ENCODE results near the gene VPS37B.

The VPS37B gene

GRCh38 chr12:122887819-122888212 lies 8.1 kb downstream of the VPS37B start:
- Histone ChIP-seq H2AFZ (ENCODE audit: insufficient read depth, low read length, poor library complexity) (peak overlapping the region; percentile 39), H2BK5ac (ENCODE audit: low read depth, low read length, poor library complexity) (peak overlapping the region; percentile 50), H3K79me2 (ENCODE audit: control insufficient read depth, insufficient read depth, low read length, poor library complexity) (peaks cover 12% of the 10 kb centered on the region), H2BK120ac (ENCODE audit: insufficient read depth, low read length, poor library complexity) (peak overlapping the region; percentile 68), H4K91ac (ENCODE audit: low read depth, low read length) (peak overlapping the region; percentile 50), H3K18ac (ENCODE audit: low read length) (no peak overlapping the region), H3K27me3 (ENCODE audit: insufficient read depth, low read length) (no peaks in the 10 kb centered on the region), H4K12ac (ENCODE audit: low read depth, low read length) (no peak overlapping the region), H2AK5ac (ENCODE audit: low read length) (no peak overlapping the region), H3K9ac (ENCODE audit: low read length) (no peak overlapping the region), H3K4me2 (ENCODE audit: low read length) (no peak overlapping the region), H3K4ac (ENCODE audit: low read depth, low read length) (peak overlapping the region; percentile 53), H3K27ac (ENCODE audit: low read depth, low read length) (peak overlapping the region; percentile 90), H3K9me3 (ENCODE audit: insufficient read depth, low read depth, low read length) (no peaks in the 10 kb centered on the region), H3K4me1 (ENCODE audit: control insufficient read depth in 1 of 2, insufficient read depth in 2 of 2, low read length in 2 of 2) (peaks cover 27 to 34% of the 10 kb centered on the region in 2 experiments), H4K8ac (ENCODE audit: low read depth, low read length) (peak overlapping the region; percentile 26), H3K4me3 (ENCODE audit: low read depth, low read length) (no peak overlapping the region), H3K23ac (ENCODE audit: low read length) (no peak overlapping the region), H3K36me3 (ENCODE audit: control insufficient read depth in 1 of 2, insufficient read depth in 2 of 2, low read length in 2 of 2) (no peaks in the 10 kb centered on the region), H2BK12ac (ENCODE audit: low read length) (peak overlapping the region; percentile 67), H3K14ac (ENCODE audit: low read length) (no peak overlapping the region), H3K79me1 (ENCODE audit: low read length) (peaks cover 18% of the 10 kb centered on the region)
- DNase-seq: no peak
- no CpG with 5 or more reads among the region's 5 CpGs for WGBS (ENCODE audit: extremely low coverage, insufficient coverage, insufficient read length)

GRCh38 chr12:122886851-122887818 lies 8.8 kb downstream of the VPS37B start:
- Histone ChIP-seq H3K4me3 (ENCODE audit: low read depth, low read length) (no peak overlapping the region), H2AFZ (ENCODE audit: insufficient read depth, low read length, poor library complexity) (peak overlapping the region; percentile 8), H3K79me1 (ENCODE audit: low read length) (peaks cover 18% of the 10 kb centered on the region), H2BK120ac (ENCODE audit: insufficient read depth, low read length, poor library complexity) (peak overlapping the region; percentile 68), H3K4me2 (ENCODE audit: low read length) (peak overlapping the region; percentile 19), H3K14ac (ENCODE audit: low read length) (peak overlapping the region; percentile 66), H3K9me3 (ENCODE audit: insufficient read depth, low read depth, low read length) (no peaks in the 10 kb centered on the region), H4K91ac (ENCODE audit: low read depth, low read length) (peak overlapping the region; percentile 50), H3K79me2 (ENCODE audit: control insufficient read depth, insufficient read depth, low read length, poor library complexity) (peaks cover 12% of the 10 kb centered on the region), H3K4me1 (ENCODE audit: control insufficient read depth in 1 of 2, insufficient read depth in 2 of 2, low read length in 2 of 2) (peaks cover 24 to 31% of the 10 kb centered on the region in 2 experiments), H3K4ac (ENCODE audit: low read depth, low read length) (peak overlapping the region; percentile 53), H3K23ac (ENCODE audit: low read length) (no peak overlapping the region), H4K12ac (ENCODE audit: low read depth, low read length) (peak overlapping the region; percentile 9), H3K36me3 (ENCODE audit: control insufficient read depth in 1 of 2, insufficient read depth in 2 of 2, low read length in 2 of 2) (no peaks in the 10 kb centered on the region), H3K27ac (ENCODE audit: low read depth, low read length) (peak overlapping the region; percentile 90), H3K27me3 (ENCODE audit: insufficient read depth, low read length) (no peaks in the 10 kb centered on the region), H4K8ac (ENCODE audit: low read depth, low read length) (peak overlapping the region; percentile 26), H2BK5ac (ENCODE audit: low read depth, low read length, poor library complexity) (peak overlapping the region; percentile 50), H2AK5ac (ENCODE audit: low read length) (peak overlapping the region; percentile 44), H3K18ac (ENCODE audit: low read length) (peak overlapping the region; percentile 19), H3K9ac (ENCODE audit: low read length) (no peak overlapping the region), H2BK12ac (ENCODE audit: low read length) (peak overlapping the region; percentile 67)
- no CpG with 5 or more reads among the region's 10 CpGs for WGBS (ENCODE audit: extremely low coverage, insufficient coverage, insufficient read length)
- DNase-seq: peak; percentile 37 to 70

GRCh38 chr12:122886161-122886560 lies 9.8 kb downstream of the VPS37B start:
- no peak for DNase-seq
- H3K79me1 ChIP-seq (ENCODE audit: low read length): peaks cover 18% of the 10 kb centered on the region
- peaks cover 12% of the 10 kb centered on the region for H3K79me2 ChIP-seq (ENCODE audit: control insufficient read depth, insufficient read depth, low read length, poor library complexity)
- H3K14ac ChIP-seq (ENCODE audit: low read length): peak overlapping the region; percentile 62
- H3K9ac ChIP-seq (ENCODE audit: low read length): no peak overlapping the region
- peaks cover 24 to 33% of the 10 kb centered on the region in 2 experiments for H3K4me1 ChIP-seq (ENCODE audit: control insufficient read depth in 1 of 2, insufficient read depth in 2 of 2, low read length in 2 of 2)
- H2BK120ac ChIP-seq (ENCODE audit: insufficient read depth, low read length, poor library complexity): peak overlapping the region; percentile 25
- no peak overlapping the region for H4K8ac ChIP-seq (ENCODE audit: low read depth, low read length)
- H3K4ac ChIP-seq (ENCODE audit: low read depth, low read length): peak overlapping the region; percentile 96
- no peak overlapping the region for H3K4me2 ChIP-seq (ENCODE audit: low read length)
- peak overlapping the region; percentile 8 for H3K18ac ChIP-seq (ENCODE audit: low read length)
- H3K27me3 ChIP-seq (ENCODE audit: insufficient read depth, low read length): no peaks in the 10 kb centered on the region
- no peak overlapping the region for H3K27ac ChIP-seq (ENCODE audit: low read depth, low read length)
- no peaks in the 10 kb centered on the region for H3K36me3 ChIP-seq (ENCODE audit: control insufficient read depth in 1 of 2, insufficient read depth in 2 of 2, low read length in 2 of 2)
- no peaks in the 10 kb centered on the region for H3K9me3 ChIP-seq (ENCODE audit: insufficient read depth, low read depth, low read length)
- H4K91ac ChIP-seq (ENCODE audit: low read depth, low read length): no peak overlapping the region
- no peak overlapping the region for H3K4me3 ChIP-seq (ENCODE audit: low read depth, low read length)
- WGBS (ENCODE audit: extremely low coverage, insufficient coverage, insufficient read length): no CpG with 5 or more reads among the region's 8 CpGs
- H2BK12ac ChIP-seq (ENCODE audit: low read length): peak overlapping the region; percentile 18
- peak overlapping the region; percentile 39 for H2BK5ac ChIP-seq (ENCODE audit: low read depth, low read length, poor library complexity)
- H3K23ac ChIP-seq (ENCODE audit: low read length): no peak overlapping the region
- H2AK5ac ChIP-seq (ENCODE audit: low read length): no peak overlapping the region
- H2AFZ ChIP-seq (ENCODE audit: insufficient read depth, low read length, poor library complexity): no peak overlapping the region
- H4K12ac ChIP-seq (ENCODE audit: low read depth, low read length): no peak overlapping the region

DNA sequence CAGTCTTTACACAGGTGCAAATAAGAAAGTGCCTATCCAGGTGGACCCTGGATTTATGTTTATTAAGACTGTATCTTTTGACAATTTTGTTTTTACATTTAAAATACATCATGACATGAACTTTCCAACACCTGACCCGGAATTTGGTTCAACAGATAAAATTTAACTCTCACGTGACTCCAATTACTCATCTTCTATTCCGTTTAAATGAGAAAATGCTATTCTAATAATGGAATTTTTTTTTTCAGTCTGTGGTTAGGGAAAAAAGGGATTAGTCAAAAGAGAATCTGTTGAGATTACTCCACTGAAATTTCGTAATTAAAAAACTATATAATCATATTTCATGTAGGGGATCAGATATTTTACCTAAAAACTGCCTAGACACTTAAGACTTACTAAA lies 11.1 kb downstream of the VPS37B start:
- H3K79me2 ChIP-seq (ENCODE audit: control insufficient read depth, insufficient read depth, low read length, poor library complexity): peaks cover 12% of the 10 kb centered on the region
- H4K91ac ChIP-seq (ENCODE audit: low read depth, low read length): no peak overlapping the region
- H2BK120ac ChIP-seq (ENCODE audit: insufficient read depth, low read length, poor library complexity): no peak overlapping the region
- H3K14ac ChIP-seq (ENCODE audit: low read length): no peak overlapping the region
- H3K9ac ChIP-seq (ENCODE audit: low read length): no peak overlapping the region
- no peak overlapping the region for H3K4me3 ChIP-seq (ENCODE audit: low read depth, low read length)
- DNase-seq: no peak
- H3K79me1 ChIP-seq (ENCODE audit: low read length): peaks cover 18% of the 10 kb centered on the region
- no peaks in the 10 kb centered on the region for H3K36me3 ChIP-seq (ENCODE audit: control insufficient read depth in 1 of 2, insufficient read depth in 2 of 2, low read length in 2 of 2)
- H3K27me3 ChIP-seq (ENCODE audit: insufficient read depth, low read length): no peaks in the 10 kb centered on the region
- no peaks in the 10 kb centered on the region for H3K9me3 ChIP-seq (ENCODE audit: insufficient read depth, low read depth, low read length)
- no peak overlapping the region for H3K23ac ChIP-seq (ENCODE audit: low read length)
- H3K4me2 ChIP-seq (ENCODE audit: low read length): no peak overlapping the region
- H2BK5ac ChIP-seq (ENCODE audit: low read depth, low read length, poor library complexity): no peak overlapping the region
- no peak overlapping the region for H3K18ac ChIP-seq (ENCODE audit: low read length)
- WGBS (ENCODE audit: extremely low coverage, insufficient coverage, insufficient read length): no CpG with 5 or more reads among the region's 4 CpGs
- no peak overlapping the region for H3K4ac ChIP-seq (ENCODE audit: low read depth, low read length)
- H4K12ac ChIP-seq (ENCODE audit: low read depth, low read length): no peak overlapping the region
- H2AK5ac ChIP-seq (ENCODE audit: low read length): no peak overlapping the region
- peaks cover 24 to 34% of the 10 kb centered on the region in 2 experiments for H3K4me1 ChIP-seq (ENCODE audit: control insufficient read depth in 1 of 2, insufficient read depth in 2 of 2, low read length in 2 of 2)
- H2BK12ac ChIP-seq (ENCODE audit: low read length): no peak overlapping the region
- H4K8ac ChIP-seq (ENCODE audit: low read depth, low read length): no peak overlapping the region
- no peak overlapping the region for H3K27ac ChIP-seq (ENCODE audit: low read depth, low read length)
- H2AFZ ChIP-seq (ENCODE audit: insufficient read depth, low read length, poor library complexity): no peak overlapping the region
